Osteoblast (primary cell): ENCODE data around the gene SNRPE. TPM values are rescaled to one million over a fixed set of nuclear protein-coding genes. Genes with fewer than 3 reads are reported as not detected.

Experiments used
- DNase-seq: peaks from one replicate; pipeline ENCODE4 v3.0.0; 2011; ENCODE audit warnings: low spot score, mixed read lengths; ENCODE audit not compliant: insufficient read length; ENCODE audit errors: missing footprints
- H2AFZ ChIP-seq: 2 replicates; pipeline ENCODE4 v1.6.0; 2011; ENCODE audit warnings: mild to moderate bottlenecking, low read length
- H3K27ac ChIP-seq: 2 replicates; pipeline ENCODE4 v1.5.1; 2011; ENCODE audit warnings: mild to moderate bottlenecking, low read depth, low read length, moderate library complexity
- H3K27me3 ChIP-seq: 2 replicates; pipeline ENCODE4 v1.6.0; 2012; ENCODE audit warnings: mild to moderate bottlenecking, control low read depth, inconsistent platforms, low read length, moderate library complexity; ENCODE audit not compliant: insufficient read depth
- H3K36me3 ChIP-seq: 2 replicates; pipeline ENCODE4 v1.5.1; 2011; ENCODE audit warnings: mild to moderate bottlenecking, low read length, control low read depth, moderate library complexity; ENCODE audit not compliant: insufficient read depth
- H3K4me1 ChIP-seq: 2 replicates; pipeline ENCODE4 v1.5.1; 2011; ENCODE audit warnings: mild to moderate bottlenecking, low read length, control low read depth, moderate library complexity; ENCODE audit not compliant: insufficient read depth
- H3K4me2 ChIP-seq: 2 replicates; pipeline ENCODE4 v1.6.0; 2011; ENCODE audit warnings: mild to moderate bottlenecking, low read length; ENCODE audit not compliant: insufficient read depth
- H3K4me3 ChIP-seq: fragments of 200-600 bp; sonication (generic); 3 replicates; pipeline ENCODE4 v1.5.1; 2012; ENCODE audit warnings: mild to moderate bottlenecking, low read length, inconsistent platforms; ENCODE audit not compliant: insufficient read depth
- H3K79me2 ChIP-seq: 2 replicates; pipeline ENCODE4 v1.6.0; 2012; ENCODE audit warnings: mild to moderate bottlenecking, low read length, control low read depth, inconsistent platforms; ENCODE audit not compliant: insufficient read depth
- H3K9me3 ChIP-seq: 2 replicates; pipeline ENCODE4 v1.5.1; 2011; ENCODE audit warnings: low read depth, low read length, control low read depth
- H4K20me1 ChIP-seq: 2 replicates; pipeline ENCODE4 v1.6.0; 2012; ENCODE audit warnings: mild to moderate bottlenecking, low read length, control low read depth; ENCODE audit not compliant: insufficient read depth
- CTCF ChIP-seq: IDR thresholded peaks from 2 replicates; pipeline ENCODE4 v1.5.1; 2011; ENCODE audit warnings: mild to moderate bottlenecking, low read depth, low read length, moderate library complexity; ENCODE audit errors: extremely low read depth
- total RNA-seq: library from RNA; depleted of rRNA; stranded (reverse); fragments of >200 nt; gene quantifications from 2 replicates; pipeline ENCODE4 v1.2.3, GENCODE V29; 2012

Gene SNRPE
- total RNA-seq, 1 donor = 46.3 TPM

DNA sequence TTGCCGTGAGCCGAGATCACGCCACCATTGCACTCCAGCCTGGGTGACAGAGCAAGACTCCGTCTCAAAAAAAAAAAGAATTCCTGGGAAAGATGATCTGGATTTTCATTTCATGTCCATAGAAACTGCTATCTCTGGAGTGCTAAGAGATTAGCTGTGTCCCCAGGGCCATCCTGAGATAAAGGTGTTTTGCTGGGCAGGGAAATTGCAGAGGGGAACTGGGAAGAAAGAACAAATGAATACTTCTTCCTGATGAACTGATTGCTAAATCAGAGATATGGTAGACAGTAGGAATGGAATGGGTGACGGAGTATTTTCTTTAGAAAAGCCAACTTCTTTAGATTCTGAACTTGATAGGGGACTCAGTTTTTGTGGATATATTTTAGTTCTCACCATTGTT is 19.2 kb downstream of the SNRPE start:
- no peak overlapping the region for H2AFZ ChIP-seq
- no peak overlapping the region for H3K4me3 ChIP-seq
- no peak for DNase-seq
- no peaks in the 10 kb centered on the region for H3K9me3 ChIP-seq
- no peaks in the 10 kb centered on the region for H3K4me1 ChIP-seq
- no peaks in the 10 kb centered on the region for H3K79me2 ChIP-seq
- H4K20me1 ChIP-seq = no peaks in the 10 kb centered on the region
- no peak overlapping the region for H3K27ac ChIP-seq
- H3K4me2 ChIP-seq = no peak overlapping the region
- no peaks in the 10 kb centered on the region for H3K27me3 ChIP-seq
- no peak for TF ChIP-seq CTCF
- H3K36me3 ChIP-seq = no peaks in the 10 kb centered on the region

DNA sequence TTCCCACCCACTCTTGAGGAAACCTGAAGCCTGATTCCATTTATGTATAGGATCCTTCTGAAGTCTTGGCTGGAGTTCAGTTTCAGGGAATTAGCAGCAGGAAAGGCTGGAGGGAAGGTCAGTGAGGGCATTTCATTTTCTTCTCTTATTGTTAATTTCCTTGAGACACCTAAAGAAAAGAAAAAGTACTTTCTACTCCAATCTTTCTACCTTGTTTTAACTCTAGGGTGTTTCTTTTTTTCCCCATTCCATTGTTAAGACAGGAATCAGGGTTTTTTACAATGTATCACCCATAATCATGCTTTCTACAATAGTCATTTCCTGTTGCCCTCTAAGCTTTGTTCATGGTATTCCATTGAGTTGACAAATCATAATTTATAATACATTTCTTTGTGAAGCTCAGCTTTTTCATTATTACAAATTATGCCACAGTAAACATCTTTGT is 27.4 kb downstream of the SNRPE start:
- H3K4me3 ChIP-seq = no peak overlapping the region
- no peak overlapping the region for H2AFZ ChIP-seq
- H3K4me2 ChIP-seq = peak overlapping the region; percentile 60
- peaks cover 19% of the 10 kb centered on the region for H3K4me1 ChIP-seq
- no peaks in the 10 kb centered on the region for H3K27me3 ChIP-seq
- H4K20me1 ChIP-seq = no peaks in the 10 kb centered on the region
- no peak for TF ChIP-seq CTCF
- DNase-seq = peak; percentile 73
- no peaks in the 10 kb centered on the region for H3K9me3 ChIP-seq
- H3K27ac ChIP-seq = peak overlapping the region; percentile 74
- no peaks in the 10 kb centered on the region for H3K79me2 ChIP-seq
- no peaks in the 10 kb centered on the region for H3K36me3 ChIP-seq

DNA sequence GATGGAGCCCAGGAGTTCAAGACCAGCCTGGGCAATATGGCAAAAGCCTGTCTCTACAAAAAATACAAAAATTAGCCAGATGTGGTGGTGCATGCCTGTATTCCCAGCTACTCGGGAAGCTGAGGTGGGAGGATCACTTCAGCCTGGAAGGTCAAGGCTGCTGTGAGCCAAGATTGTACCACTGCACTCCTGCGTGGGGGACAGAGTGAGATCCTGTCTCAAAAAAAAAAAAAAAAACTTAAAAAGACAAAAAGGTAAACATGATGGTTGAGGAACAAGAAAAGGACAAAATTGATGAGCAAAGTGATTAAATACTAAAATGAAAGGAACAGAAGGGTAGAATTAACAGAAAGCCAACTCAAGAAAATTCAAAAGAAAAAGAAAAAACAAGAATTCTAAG is 30.6 kb downstream of the SNRPE start:
- Histone ChIP-seq H3K36me3 (no peaks in the 10 kb centered on the region), H3K4me1 (peaks cover 19% of the 10 kb centered on the region), H3K27me3 (no peaks in the 10 kb centered on the region), H4K20me1 (no peaks in the 10 kb centered on the region), H3K79me2 (no peaks in the 10 kb centered on the region), H3K9me3 (no peaks in the 10 kb centered on the region), H3K4me3 (no peak overlapping the region), H3K27ac (no peak overlapping the region), H3K4me2 (no peak overlapping the region), H2AFZ (no peak overlapping the region)
- no peak for DNase-seq
- no peak for TF ChIP-seq CTCF

DNA sequence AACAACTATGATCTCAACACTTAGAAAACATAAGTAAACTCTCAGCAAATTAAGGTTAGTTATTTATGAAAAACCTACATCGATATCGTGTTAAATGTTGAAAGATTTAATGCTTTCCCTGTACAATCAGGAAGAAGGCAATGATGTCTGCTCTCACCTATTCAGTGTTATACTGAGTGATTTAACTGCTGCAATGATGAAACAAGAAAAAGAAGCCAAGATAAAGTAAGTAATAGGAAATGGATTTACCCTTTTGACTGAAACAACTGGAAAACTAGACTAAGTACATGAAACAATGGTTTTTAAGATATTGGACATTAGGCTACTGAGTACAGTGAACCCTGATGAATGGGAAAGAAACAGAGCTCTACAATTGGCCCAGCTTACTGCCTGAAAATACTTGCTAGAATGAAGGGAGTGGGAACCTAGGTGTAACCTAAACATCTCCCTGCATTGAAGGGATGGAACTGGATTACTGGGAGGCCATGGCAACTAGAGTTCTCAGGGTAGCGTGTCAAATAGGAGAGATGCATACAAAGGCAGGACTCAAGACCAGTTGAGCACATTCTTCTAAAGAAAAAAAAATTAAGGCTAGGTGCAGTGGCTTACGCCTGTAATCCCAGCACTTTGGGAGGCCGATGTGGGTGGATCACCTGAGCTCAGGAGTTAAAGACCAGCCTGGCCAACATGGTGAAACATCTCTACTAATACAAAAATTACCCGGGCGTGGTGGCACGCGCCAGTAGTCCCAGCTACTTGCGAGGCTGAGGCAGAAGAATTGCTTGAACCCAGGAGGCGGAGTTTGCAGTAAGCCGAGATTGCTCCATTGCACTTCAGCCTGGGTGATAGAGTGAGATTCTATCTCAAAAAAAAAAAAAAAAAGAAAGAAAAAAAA is 37.3 kb downstream of the SNRPE start:
- no peaks in the 10 kb centered on the region for H3K9me3 ChIP-seq
- H3K27me3 ChIP-seq = no peaks in the 10 kb centered on the region
- no peak for TF ChIP-seq CTCF
- H4K20me1 ChIP-seq = no peaks in the 10 kb centered on the region
- H3K4me1 ChIP-seq = no peaks in the 10 kb centered on the region
- no peak overlapping the region for H3K27ac ChIP-seq
- no peak overlapping the region for H2AFZ ChIP-seq
- H3K79me2 ChIP-seq = no peaks in the 10 kb centered on the region
- no peak overlapping the region for H3K4me2 ChIP-seq
- H3K36me3 ChIP-seq = no peaks in the 10 kb centered on the region
- no peak overlapping the region for H3K4me3 ChIP-seq
- DNase-seq = no peak
